K562 (cell line): ENCODE measurements around the gene WEE1. TPM values are rescaled to one million over a fixed set of nuclear protein-coding genes. Genes with fewer than 3 reads are reported as not detected.
A peak's percentile ranks its signal among the peaks of the same experiment; 100 is the strongest.

Experiments
- GABPB1 ChIP-seq: sonication (generic); formaldehyde crosslinking; IDR thresholded peaks from 2 replicates; pipeline ENCODE4 v1.8.0; 2022; ENCODE audit warnings: mild to moderate bottlenecking, missing genetic modification reagents
- GATAD2A ChIP-seq: fragments of 450-650 bp; IDR thresholded peaks from 2 replicates; pipeline ENCODE4 v1.6.1; 2017
- KDM2B ChIP-seq: fragments of 250-450 bp; sonication (Bioruptor Pico); IDR thresholded peaks from 2 replicates; pipeline ENCODE4 v1.8.0; 2021; ENCODE audit warnings: mild to moderate bottlenecking, moderate library complexity
- NONO ChIP-seq, 2 experiments: fragments of 200-400 bp in 1 of 2; fragments of 450-650 bp in 1 of 2; formaldehyde crosslinking in 1 of 2; IDR thresholded peaks; 2 replicates each; pipeline ENCODE4 v1.6.1; 2017; ENCODE audit warnings: low read depth in 2 of 2, mild to moderate bottlenecking in 2 of 2, moderate library complexity in 2 of 2, low read length in 1 of 2
- PHF20 ChIP-seq: fragments of 450-650 bp; IDR thresholded peaks from 2 replicates; pipeline ENCODE4 v1.6.1; 2018; ENCODE audit not compliant: partially characterized antibody
- RAD21 ChIP-seq, 2 experiments: fragments of 250-450 bp in 1 of 2; fragments of 450-650 bp in 1 of 2; sonication (Bioruptor Pico) in 1 of 2; formaldehyde crosslinking in 1 of 2; IDR thresholded peaks in 1 of 2; conservative IDR thresholded peaks in 1 of 2; 2 replicates each; pipeline versions ENCODE4 v1.4.0 to v1.8.0; 2020 to 2022; ENCODE audit warnings: mild to moderate bottlenecking in 2 of 2, moderate library complexity in 1 of 2
- SAFB ChIP-seq: fragments of 200-400 bp; formaldehyde crosslinking; IDR thresholded peaks from 2 replicates; pipeline ENCODE4 v1.6.1; 2017; ENCODE audit warnings: low read depth, low read length, borderline replicate concordance
- SIN3A ChIP-seq, 2 experiments: fragments of 150-350 bp in 1 of 2; IDR thresholded peaks; 2 replicates each; pipeline ENCODE4 v1.6.1; 2011 to 2016; ENCODE audit warnings: borderline replicate concordance in 2 of 2, low read depth in 2 of 2, low read length in 2 of 2, mild to moderate bottlenecking in 2 of 2, moderate library complexity in 2 of 2; ENCODE audit not compliant: control insufficient read depth in 1 of 2
- U2AF1 ChIP-seq: fragments of 200-400 bp; formaldehyde crosslinking; optimal IDR thresholded peaks from 2 replicates; pipeline ENCODE3; 2017; ENCODE audit warnings: mild to moderate bottlenecking, low read depth, low read length, moderate library complexity
- ZNF174 ChIP-seq: fragments of 250-450 bp; sonication (Bioruptor Pico); IDR thresholded peaks from 2 replicates; pipeline ENCODE4 v1.4.0; 2020; ENCODE audit warnings: mild to moderate bottlenecking
- ZNF175 ChIP-seq: fragments of 200-800 bp; sonication (Bioruptor generic); IDR thresholded peaks from 2 replicates; pipeline ENCODE4 v1.6.1; 2016; ENCODE audit warnings: low read depth, mild to moderate bottlenecking, missing genetic modification characterization, missing compliant biosample characterization
- ZNF239 ChIP-seq: fragments of 250-450 bp; sonication (Bioruptor Pico); IDR thresholded peaks from 2 replicates; pipeline ENCODE4 v1.4.0; 2020; ENCODE audit warnings: mild to moderate bottlenecking
- ZNF589 ChIP-seq: fragments of 200-800 bp; sonication (Bioruptor generic); IDR thresholded peaks from 2 replicates; pipeline ENCODE4 v1.6.1; 2016; ENCODE audit warnings: low read depth, missing genetic modification characterization, missing compliant biosample characterization
- polyA plus RNA-seq, 8 experiments: library from polyadenylated mRNA; depleted of rRNA in 4 of 8; stranded (reverse) in 5 of 8; unstranded in 3 of 8; fragments of >200 nt; fragmentation: Nextera tagmentation in 2 of 8; fragmentation: Illumina TruSeq in 1 of 8; extraction: Ambion mirVana in 2 of 8; extraction: Trizol in 1 of 8; gene quantifications; 2 replicates each; pipeline versions ENCODE4 v1.2.1 to v1.2.3, GENCODE V29; 2011 to 2014; ENCODE audit warnings: inconsistent platforms in 1 of 8, missing spikeins in 1 of 8
- total RNA-seq, 7 experiments: library from RNA; depleted of rRNA in 6 of 7; stranded (reverse); fragments of >200 nt in 6 of 7; fragmentation: Illumina TruSeq in 2 of 7; extraction: Trizol in 2 of 7; gene quantifications; 2 replicates each; pipeline versions ENCODE4 v1.2.1 to v1.2.3, GENCODE V29; 2011 to 2021; ENCODE audit warnings: low replicate concordance in 1 of 7
- TF ChIP-seq, protein P1 (sequence below): fragments of 200-800 bp; sonication (Bioruptor generic); IDR thresholded peaks from 2 replicates; pipeline ENCODE4 v1.6.1; 2016; ENCODE audit warnings: missing genetic modification characterization, missing compliant biosample characterization
- TF ChIP-seq, protein P2 (sequence below), 2 experiments: IDR thresholded peaks; 2 replicates each; pipeline ENCODE4 v1.6.1; 2012; ENCODE audit warnings: improper control_type of control experiment in 2 of 2, low read depth in 2 of 2, low read length in 2 of 2, borderline replicate concordance in 1 of 2
- TF ChIP-seq, protein P3 (sequence below): fragments of 450-650 bp; formaldehyde crosslinking; IDR thresholded peaks from 2 replicates; pipeline ENCODE4 v1.4.0; 2022; ENCODE audit warnings: missing genetic modification characterization

Gene WEE1
- total and polyA plus RNA-seq, 9 of the 15 experiments (the other 6 are each of a cell fraction or from before 2014, with no cell fraction given), result 21.9 to 99.0 (median 67.4) TPM

DNA sequence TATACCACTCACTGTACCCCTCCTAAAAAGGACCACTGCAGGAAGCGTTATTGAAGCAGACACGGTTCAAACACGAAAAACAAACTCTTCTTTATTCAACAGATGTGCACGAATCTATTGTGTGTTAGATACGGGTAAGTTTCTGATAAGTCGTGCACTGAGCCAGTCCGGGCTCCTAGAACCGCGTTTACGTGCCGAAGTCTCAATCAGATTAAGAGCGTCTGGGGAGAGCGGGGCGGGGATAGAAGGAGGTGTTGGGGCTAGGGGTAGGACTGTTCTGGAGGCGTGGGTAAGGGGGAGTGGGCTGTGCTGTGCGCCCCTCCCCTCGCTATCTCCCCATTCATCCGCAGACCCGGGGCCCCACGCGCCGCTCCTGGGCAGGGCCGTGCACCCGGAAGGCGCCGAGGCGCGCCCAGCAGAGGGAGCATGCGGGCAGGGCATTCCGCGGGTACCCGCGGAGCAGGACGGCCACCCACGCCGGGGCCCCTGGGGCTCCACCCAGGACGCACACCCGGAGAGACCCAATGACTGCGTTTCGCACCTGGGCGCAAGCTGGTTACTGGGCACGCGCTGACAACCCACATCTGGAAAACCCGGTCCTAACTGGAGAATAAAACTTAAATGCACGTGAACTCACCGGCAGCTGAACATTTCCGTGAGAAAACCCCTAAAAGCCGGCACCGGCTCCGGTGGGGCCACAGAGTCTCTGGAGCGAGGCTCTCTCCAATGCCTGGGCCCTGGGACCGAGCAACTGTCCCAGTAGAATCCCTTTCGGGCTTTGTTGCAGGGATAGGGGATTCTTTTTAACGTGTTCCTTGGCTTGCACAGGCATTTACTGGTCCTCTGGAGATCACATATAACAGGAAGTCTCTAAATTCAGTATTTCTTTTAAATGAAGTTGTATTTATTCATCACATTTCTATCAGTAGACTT, 40.6 kb downstream of the WEE1 start (continued):
- TF ChIP-seq, protein P1, sequence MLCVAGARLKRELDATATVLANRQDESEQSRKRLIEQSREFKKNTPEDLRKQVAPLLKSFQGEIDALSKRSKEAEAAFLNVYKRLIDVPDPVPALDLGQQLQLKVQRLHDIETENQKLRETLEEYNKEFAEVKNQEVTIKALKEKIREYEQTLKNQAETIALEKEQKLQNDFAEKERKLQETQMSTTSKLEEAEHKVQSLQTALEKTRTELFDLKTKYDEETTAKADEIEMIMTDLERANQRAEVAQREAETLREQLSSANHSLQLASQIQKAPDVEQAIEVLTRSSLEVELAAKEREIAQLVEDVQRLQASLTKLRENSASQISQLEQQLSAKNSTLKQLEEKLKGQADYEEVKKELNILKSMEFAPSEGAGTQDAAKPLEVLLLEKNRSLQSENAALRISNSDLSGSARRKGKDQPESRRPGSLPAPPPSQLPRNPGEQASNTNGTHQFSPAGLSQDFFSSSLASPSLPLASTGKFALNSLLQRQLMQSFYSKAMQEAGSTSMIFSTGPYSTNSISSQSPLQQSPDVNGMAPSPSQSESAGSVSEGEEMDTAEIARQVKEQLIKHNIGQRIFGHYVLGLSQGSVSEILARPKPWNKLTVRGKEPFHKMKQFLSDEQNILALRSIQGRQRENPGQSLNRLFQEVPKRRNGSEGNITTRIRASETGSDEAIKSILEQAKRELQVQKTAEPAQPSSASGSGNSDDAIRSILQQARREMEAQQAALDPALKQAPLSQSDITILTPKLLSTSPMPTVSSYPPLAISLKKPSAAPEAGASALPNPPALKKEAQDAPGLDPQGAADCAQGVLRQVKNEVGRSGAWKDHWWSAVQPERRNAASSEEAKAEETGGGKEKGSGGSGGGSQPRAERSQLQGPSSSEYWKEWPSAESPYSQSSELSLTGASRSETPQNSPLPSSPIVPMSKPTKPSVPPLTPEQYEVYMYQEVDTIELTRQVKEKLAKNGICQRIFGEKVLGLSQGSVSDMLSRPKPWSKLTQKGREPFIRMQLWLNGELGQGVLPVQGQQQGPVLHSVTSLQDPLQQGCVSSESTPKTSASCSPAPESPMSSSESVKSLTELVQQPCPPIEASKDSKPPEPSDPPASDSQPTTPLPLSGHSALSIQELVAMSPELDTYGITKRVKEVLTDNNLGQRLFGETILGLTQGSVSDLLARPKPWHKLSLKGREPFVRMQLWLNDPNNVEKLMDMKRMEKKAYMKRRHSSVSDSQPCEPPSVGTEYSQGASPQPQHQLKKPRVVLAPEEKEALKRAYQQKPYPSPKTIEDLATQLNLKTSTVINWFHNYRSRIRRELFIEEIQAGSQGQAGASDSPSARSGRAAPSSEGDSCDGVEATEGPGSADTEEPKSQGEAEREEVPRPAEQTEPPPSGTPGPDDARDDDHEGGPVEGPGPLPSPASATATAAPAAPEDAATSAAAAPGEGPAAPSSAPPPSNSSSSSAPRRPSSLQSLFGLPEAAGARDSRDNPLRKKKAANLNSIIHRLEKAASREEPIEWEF (CRISPR knock-in tag), result peak; percentile 84
- TF ChIP-seq, protein P2, sequence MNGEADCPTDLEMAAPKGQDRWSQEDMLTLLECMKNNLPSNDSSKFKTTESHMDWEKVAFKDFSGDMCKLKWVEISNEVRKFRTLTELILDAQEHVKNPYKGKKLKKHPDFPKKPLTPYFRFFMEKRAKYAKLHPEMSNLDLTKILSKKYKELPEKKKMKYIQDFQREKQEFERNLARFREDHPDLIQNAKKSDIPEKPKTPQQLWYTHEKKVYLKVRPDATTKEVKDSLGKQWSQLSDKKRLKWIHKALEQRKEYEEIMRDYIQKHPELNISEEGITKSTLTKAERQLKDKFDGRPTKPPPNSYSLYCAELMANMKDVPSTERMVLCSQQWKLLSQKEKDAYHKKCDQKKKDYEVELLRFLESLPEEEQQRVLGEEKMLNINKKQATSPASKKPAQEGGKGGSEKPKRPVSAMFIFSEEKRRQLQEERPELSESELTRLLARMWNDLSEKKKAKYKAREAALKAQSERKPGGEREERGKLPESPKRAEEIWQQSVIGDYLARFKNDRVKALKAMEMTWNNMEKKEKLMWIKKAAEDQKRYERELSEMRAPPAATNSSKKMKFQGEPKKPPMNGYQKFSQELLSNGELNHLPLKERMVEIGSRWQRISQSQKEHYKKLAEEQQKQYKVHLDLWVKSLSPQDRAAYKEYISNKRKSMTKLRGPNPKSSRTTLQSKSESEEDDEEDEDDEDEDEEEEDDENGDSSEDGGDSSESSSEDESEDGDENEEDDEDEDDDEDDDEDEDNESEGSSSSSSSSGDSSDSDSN (IDR thresholded peaks at IDR 0.05; ENCODE audit: borderline replicate concordance in 1 of 2, low read depth in 2 of 2, low read length in 2 of 2), result peak in 1 of 2 experiments; percentile 67; a peak in 1 of 4 replicates
- peak; percentile 73 for TF ChIP-seq GABPB1 (CRISPR knock-in tag)
- peak; percentile 67; the same call in 1 of the 2 replicates for TF ChIP-seq ZNF589 (CRISPR knock-in tag)
- TF ChIP-seq GATAD2A, result peak; percentile 84; the same call in 1 of the 2 replicates
- TF ChIP-seq PHF20, result peak; percentile 15
- TF ChIP-seq RAD21 (CRISPR knock-in tag; conservative IDR thresholded peaks at IDR 0.05 in 1 of 2, IDR thresholded peaks at IDR 0.05 in 1 of 2), result peak; percentile 85 to 93
- peak; percentile 86 for TF ChIP-seq ZNF175 (CRISPR knock-in tag)
- peak; percentile 56 to 81; a peak in 2 of 4 replicates for TF ChIP-seq SIN3A (IDR thresholded peaks at IDR 0.05; ENCODE audit: borderline replicate concordance in 2 of 2, control insufficient read depth in 1 of 2, low read depth in 2 of 2, low read length in 2 of 2)
- TF ChIP-seq KDM2B (CRISPR knock-in tag), result 0 out of 2 replicates have a peak, but pooled peaks have one; percentile 41
- TF ChIP-seq ZNF239 (CRISPR knock-in tag), result peak; percentile 100
- TF ChIP-seq NONO (IDR thresholded peaks at IDR 0.05; ENCODE audit: low read depth in 2 of 2, low read length in 1 of 2), result peak; percentile 59 to 84; a peak in 3 of 4 replicates
- TF ChIP-seq SAFB, result peak; percentile 88
- peak; percentile 46 for TF ChIP-seq U2AF1
- TF ChIP-seq, protein P3, sequence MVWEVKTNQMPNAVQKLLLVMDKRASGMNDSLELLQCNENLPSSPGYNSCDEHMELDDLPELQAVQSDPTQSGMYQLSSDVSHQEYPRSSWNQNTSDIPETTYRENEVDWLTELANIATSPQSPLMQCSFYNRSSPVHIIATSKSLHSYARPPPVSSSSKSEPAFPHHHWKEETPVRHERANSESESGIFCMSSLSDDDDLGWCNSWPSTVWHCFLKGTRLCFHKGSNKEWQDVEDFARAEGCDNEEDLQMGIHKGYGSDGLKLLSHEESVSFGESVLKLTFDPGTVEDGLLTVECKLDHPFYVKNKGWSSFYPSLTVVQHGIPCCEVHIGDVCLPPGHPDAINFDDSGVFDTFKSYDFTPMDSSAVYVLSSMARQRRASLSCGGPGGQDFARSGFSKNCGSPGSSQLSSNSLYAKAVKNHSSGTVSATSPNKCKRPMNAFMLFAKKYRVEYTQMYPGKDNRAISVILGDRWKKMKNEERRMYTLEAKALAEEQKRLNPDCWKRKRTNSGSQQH, result 0 out of 2 replicates have a peak, but pooled peaks have one; percentile 8
- no peak for TF ChIP-seq ZNF174 (CRISPR knock-in tag)
